Nephron (organoid): ENCODE data around the gene ACSS1.

ENCODE experiments used
- H3K27ac Mint-ChIP-seq, 3 experiments: 2 replicates each; pipeline ENCODE4 v1.8.0; 2020; ENCODE audit warnings: mixed read lengths in 3 of 3, mild to moderate bottlenecking in 2 of 3, moderate library complexity in 1 of 3
- H3K27me3 Mint-ChIP-seq: 2 replicates; pipeline ENCODE4 v1.8.0; 2021; ENCODE audit warnings: low read depth, mild to moderate bottlenecking, moderate library complexity, mixed read lengths
- H3K36me3 Mint-ChIP-seq: 2 replicates; pipeline ENCODE4 v1.8.0; 2020; ENCODE audit warnings: low read depth, mixed read lengths
- H3K4me1 Mint-ChIP-seq: 2 replicates; pipeline ENCODE4 v1.8.0; 2020; ENCODE audit warnings: mixed read lengths
- H3K4me3 Mint-ChIP-seq, 3 experiments: 2 replicates each; pipeline ENCODE4 v1.8.0; 2020; ENCODE audit warnings: mild to moderate bottlenecking in 3 of 3, mixed read lengths in 3 of 3, moderate library complexity in 2 of 3
- H3K9me3 Mint-ChIP-seq: 2 replicates; pipeline ENCODE4 v1.8.0; 2020; ENCODE audit warnings: mixed read lengths
- TF ChIP-seq, protein P1 (sequence below), 3 experiments: fragments of 200-600 bp; sonication (generic); IDR thresholded peaks; one replicate each; pipeline ENCODE4 v1.5.0; 2021; ENCODE audit warnings: antibody characterized with exemption in 3 of 3; ENCODE audit not compliant: unreplicated experiment in 3 of 3

ACSS1 gene

DNA sequence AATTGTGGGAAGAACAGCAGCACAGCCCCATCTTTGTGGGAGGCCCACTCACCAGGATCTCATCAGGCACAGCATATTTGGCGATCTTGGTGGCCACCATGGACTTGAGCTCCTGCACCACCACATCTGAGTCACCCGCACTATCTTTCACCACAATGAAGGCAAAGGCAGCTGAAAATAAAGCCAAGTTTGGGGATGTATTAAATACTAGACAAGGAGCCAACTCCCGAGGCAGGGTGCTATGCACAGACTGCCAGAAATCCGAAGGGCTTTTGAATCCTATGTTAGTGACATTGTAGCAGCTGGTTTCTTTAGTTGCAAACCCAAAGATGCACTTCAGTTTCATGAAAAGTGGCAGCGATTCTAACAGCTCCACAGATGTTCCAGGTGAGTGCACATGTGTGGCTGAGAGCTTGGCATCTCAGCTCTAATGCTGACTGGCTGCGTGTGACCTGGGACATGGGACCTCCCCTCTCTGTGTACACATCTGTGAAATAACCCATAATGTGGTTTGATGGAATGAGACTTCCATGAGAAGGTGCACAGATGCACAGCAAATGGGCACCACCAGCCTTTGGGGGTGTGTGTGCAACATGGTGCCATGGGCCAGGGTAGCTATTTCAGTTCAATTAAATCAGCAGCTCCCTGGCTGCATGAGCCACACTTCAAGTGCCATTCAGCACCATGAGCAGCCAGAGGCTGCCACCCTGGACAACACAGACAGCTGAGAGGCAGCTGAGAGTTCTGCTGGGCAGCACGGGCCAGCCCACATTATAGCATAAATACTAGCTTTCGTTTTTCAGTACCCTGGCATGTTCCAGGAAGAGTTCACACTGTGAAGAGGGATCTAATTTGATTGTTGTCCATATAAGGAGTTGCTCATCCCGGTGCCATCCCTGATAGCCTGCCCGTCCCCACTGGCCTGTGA, 48.5 kb downstream of the ACSS1 start:
- Mint-ChIP-seq H3K27ac (no peak overlapping the region), H3K4me3 (no peak overlapping the region), H3K36me3 (no peaks in the 10 kb centered on the region), H3K9me3 (no peaks in the 10 kb centered on the region), H3K27me3 (no peaks in the 10 kb centered on the region), H3K4me1 (no peaks in the 10 kb centered on the region)
- TF ChIP-seq, protein P1, sequence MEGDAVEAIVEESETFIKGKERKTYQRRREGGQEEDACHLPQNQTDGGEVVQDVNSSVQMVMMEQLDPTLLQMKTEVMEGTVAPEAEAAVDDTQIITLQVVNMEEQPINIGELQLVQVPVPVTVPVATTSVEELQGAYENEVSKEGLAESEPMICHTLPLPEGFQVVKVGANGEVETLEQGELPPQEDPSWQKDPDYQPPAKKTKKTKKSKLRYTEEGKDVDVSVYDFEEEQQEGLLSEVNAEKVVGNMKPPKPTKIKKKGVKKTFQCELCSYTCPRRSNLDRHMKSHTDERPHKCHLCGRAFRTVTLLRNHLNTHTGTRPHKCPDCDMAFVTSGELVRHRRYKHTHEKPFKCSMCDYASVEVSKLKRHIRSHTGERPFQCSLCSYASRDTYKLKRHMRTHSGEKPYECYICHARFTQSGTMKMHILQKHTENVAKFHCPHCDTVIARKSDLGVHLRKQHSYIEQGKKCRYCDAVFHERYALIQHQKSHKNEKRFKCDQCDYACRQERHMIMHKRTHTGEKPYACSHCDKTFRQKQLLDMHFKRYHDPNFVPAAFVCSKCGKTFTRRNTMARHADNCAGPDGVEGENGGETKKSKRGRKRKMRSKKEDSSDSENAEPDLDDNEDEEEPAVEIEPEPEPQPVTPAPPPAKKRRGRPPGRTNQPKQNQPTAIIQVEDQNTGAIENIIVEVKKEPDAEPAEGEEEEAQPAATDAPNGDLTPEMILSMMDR (IDR thresholded peaks at IDR 0.05; ENCODE audit: unreplicated experiment in 3 of 3), result no peak

- no peaks in the 10 kb centered on the region for H3K27me3 Mint-ChIP-seq
- H3K9me3 Mint-ChIP-seq, result no peaks in the 10 kb centered on the region
- no peak overlapping the region for H3K27ac Mint-ChIP-seq
- TF ChIP-seq, protein P1 (IDR thresholded peaks at IDR 0.05; ENCODE audit: unreplicated experiment in 3 of 3), result no peak
- H3K36me3 Mint-ChIP-seq, result no peaks in the 10 kb centered on the region
- no peaks in the 10 kb centered on the region for H3K4me1 Mint-ChIP-seq
- no peak overlapping the region for H3K4me3 Mint-ChIP-seq
Observed at GRCh38 chr20:25008388-25009217, 49.3 kb downstream of the ACSS1 start.

DNA sequence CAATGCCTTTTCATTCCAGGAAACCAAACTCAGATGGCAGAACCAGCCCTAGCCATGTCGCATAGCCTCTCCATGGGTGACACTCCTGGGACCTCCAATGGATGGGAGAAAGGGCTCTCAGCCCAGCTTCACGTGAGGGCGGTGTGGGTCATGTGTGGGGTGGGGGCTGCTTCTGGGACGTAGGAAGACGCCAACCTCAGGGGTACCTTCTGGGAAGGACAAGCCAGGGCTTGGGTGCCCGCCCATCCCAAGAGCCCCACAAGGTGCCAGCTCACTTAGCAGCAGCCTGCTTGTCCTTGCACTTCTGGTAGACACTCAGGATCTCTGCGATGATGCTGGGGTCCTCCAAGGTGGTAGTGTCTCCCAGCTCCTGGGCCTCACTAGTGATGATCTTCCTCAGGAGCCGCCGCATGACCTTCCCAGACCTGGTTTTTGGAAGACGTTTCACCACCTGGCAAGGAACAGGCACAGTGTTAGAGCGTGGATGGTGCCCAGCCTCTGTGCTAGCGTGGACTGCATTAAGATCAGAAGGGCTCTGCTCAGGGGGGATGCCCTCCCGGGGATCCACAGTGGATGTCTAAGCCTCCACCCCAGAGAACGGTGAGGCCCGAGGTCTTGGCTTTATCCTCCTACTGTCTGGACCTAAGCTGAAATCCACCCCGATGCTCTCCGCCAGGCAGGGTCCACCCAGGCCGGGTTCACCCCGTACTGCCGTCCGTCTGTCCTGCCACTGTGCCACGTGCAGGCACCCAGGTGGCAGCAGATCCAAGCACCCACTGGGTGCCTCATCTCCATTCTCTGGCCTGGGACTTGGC, 50.2 kb downstream of the ACSS1 start:
- Mint-ChIP-seq H3K4me1 (no peaks in the 10 kb centered on the region), H3K27me3 (peaks cover under 1% of the 10 kb centered on the region), H3K36me3 (no peaks in the 10 kb centered on the region), H3K4me3 (no peak overlapping the region), H3K27ac (no peak overlapping the region), H3K9me3 (peaks cover 3% of the 10 kb centered on the region)
- TF ChIP-seq, protein P1 (IDR thresholded peaks at IDR 0.05; ENCODE audit: unreplicated experiment in 3 of 3), result no peak

DNA sequence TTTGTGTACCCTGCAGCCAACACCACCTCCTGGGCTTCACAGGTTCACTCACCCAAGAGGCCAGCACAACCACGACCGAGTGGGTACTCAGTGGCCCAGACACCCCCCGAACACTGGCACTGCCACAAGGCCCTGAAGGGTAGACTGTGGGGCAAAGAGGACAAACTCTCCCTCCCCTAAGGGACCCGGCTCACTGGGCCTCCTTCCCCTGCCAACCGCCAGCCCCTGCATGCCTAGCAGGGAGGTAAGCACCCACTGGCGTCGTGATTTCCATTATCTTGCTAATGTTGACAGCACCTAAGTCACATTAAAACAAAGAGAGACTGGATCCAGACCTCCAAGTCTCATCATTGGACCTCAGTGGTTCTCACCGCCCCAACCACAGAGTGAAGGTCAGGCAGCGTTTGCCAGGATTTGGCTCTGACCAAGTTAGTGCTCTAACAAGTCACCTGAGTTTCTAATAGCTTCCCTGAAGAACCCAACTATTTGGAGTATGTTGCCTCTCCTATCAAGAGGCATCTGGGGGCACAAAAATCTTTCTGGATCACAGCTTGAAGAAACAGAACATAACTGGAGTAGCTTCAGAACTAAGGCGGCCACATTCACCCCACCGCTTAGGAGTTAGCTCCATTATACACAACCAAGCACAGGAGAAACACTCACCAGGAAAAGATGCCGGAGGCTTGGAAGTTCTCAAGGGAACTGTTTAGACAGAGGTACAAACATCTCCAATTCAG, 51.3 kb downstream of the ACSS1 start:
- Mint-ChIP-seq H3K27me3 (peaks cover 4% of the 10 kb centered on the region), H3K4me3 (no peak overlapping the region), H3K4me1 (no peaks in the 10 kb centered on the region), H3K27ac (no peak overlapping the region), H3K36me3 (no peaks in the 10 kb centered on the region), H3K9me3 (peaks cover 4% of the 10 kb centered on the region)
- TF ChIP-seq, protein P1 (IDR thresholded peaks at IDR 0.05; ENCODE audit: unreplicated experiment in 3 of 3), result no peak

DNA sequence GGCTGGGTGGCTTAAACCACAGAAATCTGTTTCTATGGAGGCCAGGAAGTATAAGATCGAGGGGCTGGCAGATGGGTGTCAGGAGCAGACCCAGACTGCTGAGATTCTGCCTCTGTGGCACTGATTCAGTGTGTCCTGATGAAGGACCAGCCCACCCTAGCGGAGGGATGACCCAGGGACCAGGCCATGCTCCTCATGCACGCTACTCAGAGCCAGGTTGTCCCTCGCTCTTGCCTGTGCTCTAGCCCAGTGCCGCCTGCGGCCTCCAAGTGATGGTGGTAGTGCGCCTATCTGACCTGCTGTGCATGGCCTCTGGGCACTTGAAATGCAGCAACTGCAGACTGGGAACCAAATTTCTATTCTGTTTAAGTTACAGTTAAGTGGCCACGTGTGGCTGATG, 52.3 kb downstream of the ACSS1 start:
- Mint-ChIP-seq H3K4me1 (no peaks in the 10 kb centered on the region), H3K27me3 (peaks cover 4% of the 10 kb centered on the region), H3K9me3 (peaks cover 4% of the 10 kb centered on the region), H3K36me3 (no peaks in the 10 kb centered on the region), H3K4me3 (no peak overlapping the region), H3K27ac (no peak overlapping the region)
- TF ChIP-seq, protein P1 (IDR thresholded peaks at IDR 0.05; ENCODE audit: unreplicated experiment in 3 of 3), result no peak
